Right ventricle myocardium superior (tissue), 1 donor: ENCODE results near the gene PIEZO1. TPM values are rescaled to one million over a fixed set of nuclear protein-coding genes. Genes with fewer than 3 reads are reported as not detected.
A peak's percentile ranks its signal among the peaks of the same experiment; 100 is the strongest.
"Not testable (repeated sequence)": the region's sequence is repeated elsewhere in the genome, so short reads cannot be mapped to it uniquely, and the experiment has no call there.

Experiments
- ATAC-seq: fragments of 200-7000 bp; cut with Tn5 transposase; one replicate; pipeline ENCODE4 v1.9.1; 2020; ENCODE audit warnings: mild to moderate bottlenecking; ENCODE audit not compliant: poor library complexity
- DNase-seq: peaks from one replicate; pipeline ENCODE4 v3.0.0-alpha.2; 2020
- intact Hi-C: fragments of 100-400 bp; cut with DNase I; formaldehyde crosslinking; loops from one replicate; pipeline ENCODE4 v1.11.2; 2022
- total RNA-seq: library from RNA; stranded (reverse); fragmentation: NEBNext Ultra II Directional; extraction: Animal tissue kit (Norgen Biotek cat#: 25700); gene quantifications from one replicate; pipeline ENCODE4 v1.2.1, GENCODE V29; 2021
- donor health status: DM: no; HTN: yes; CAD: no; lungs with severe emphysema.

Gene PIEZO1
- total RNA-seq, 1 donor from 2014 or later = 15.9 TPM

- no peak for ATAC-seq
- DNase-seq = no peak
- intact Hi-C loops = no loop called here
Measured at GRCh38 chr16:88775825-88776224, 9.2 kb downstream of the PIEZO1 start.

GRCh38 chr16:88774544-88775393, 10.3 kb downstream of the PIEZO1 start:
- no peak for DNase-seq
- no peak for ATAC-seq
- intact Hi-C loops = no loop called here

GRCh38 chr16:88773812-88774291, 11.2 kb downstream of the PIEZO1 start:
- intact Hi-C loops = no loop called here
- ATAC-seq (peak; percentile 33), DNase-seq (peak; percentile 85)

GRCh38 chr16:88772871-88773811, 11.9 kb downstream of the PIEZO1 start:
- intact Hi-C loops = no loop called here
- ATAC-seq (peak; percentile 52), DNase-seq (peak; percentile 74)

GRCh38 chr16:88771781-88772180, 13.2 kb downstream of the PIEZO1 start:
- intact Hi-C loops, ATAC-seq, DNase-seq: not testable (repeated sequence)

GRCh38 chr16:88771294-88771772, 13.7 kb downstream of the PIEZO1 start:
- intact Hi-C loops = no loop called here

GRCh38 chr16:88770461-88771293, 14.3 kb downstream of the PIEZO1 start:
- intact Hi-C loops = no loop called here
- ATAC-seq = peak; percentile 36
- peak; percentile 74 for DNase-seq

More at GRCh38 chr16:88771294-88771772, 13.7 kb downstream of the PIEZO1 start:
- no peak for ATAC-seq
- DNase-seq = no peak

GRCh38 chr16:88769617-88770460, 15.2 kb downstream of the PIEZO1 start:
- intact Hi-C loops = no loop called here
- no peak for ATAC-seq
- no peak for DNase-seq

GRCh38 chr16:88768071-88768783, 16.8 kb downstream of the PIEZO1 start:
- intact Hi-C loops = no loop called here

GRCh38 chr16:88767546-88768070, 17.4 kb downstream of the PIEZO1 start:
- ATAC-seq (no peak), DNase-seq (no peak)
- intact Hi-C loops = no loop called here

More at GRCh38 chr16:88768071-88768783, 16.8 kb downstream of the PIEZO1 start:
- DNase-seq = peak; percentile 82
- ATAC-seq = peak; percentile 40

- DNase-seq = no peak
- intact Hi-C loops = no loop called here
- ATAC-seq = no peak
Measured at GRCh38 chr16:88766975-88767374, 18.0 kb downstream of the PIEZO1 start.

GRCh38 chr16:88764913-88765349, 20.1 kb downstream of the PIEZO1 start:
- intact Hi-C loops = no loop called here
- ATAC-seq = no peak
- DNase-seq = no peak

- ATAC-seq (no peak), DNase-seq (no peak)
- intact Hi-C loops = no loop called here
Measured at GRCh38 chr16:88764080-88764479, 20.9 kb downstream of the PIEZO1 start.

- no peak for ATAC-seq
- intact Hi-C loops = no loop called here
- DNase-seq = no peak
Measured at GRCh38 chr16:88763502-88764053, 21.4 kb downstream of the PIEZO1 start.

- DNase-seq (no peak), ATAC-seq (no peak)
- intact Hi-C loops = no loop called here
Measured at GRCh38 chr16:88762941-88763340, 22.1 kb downstream of the PIEZO1 start.

GRCh38 chr16:88762258-88762870, 22.7 kb downstream of the PIEZO1 start:
- intact Hi-C loops = no loop called here
- no peak for DNase-seq
- ATAC-seq = no peak
